Measurements from ENCODE around the gene TCEAL5. TPM values are rescaled to one million over a fixed set of nuclear protein-coding genes. Genes with fewer than 3 reads are reported as not detected.
"Not testable (repeated sequence)": the region's sequence is repeated elsewhere in the genome, so short reads cannot be mapped to it uniquely, and the experiment has no call there.

TCEAL5 gene
- not detected for total RNA-seq

- H3K27ac ChIP-seq = no peak within 1 kb of the TSS
- TF ChIP-seq CTCF (IDR thresholded peaks at IDR 0.05) = no peak
- TF ChIP-seq POLR2A (IDR thresholded peaks at IDR 0.05) = no peak
- no peaks in the 10 kb centered on the region for H3K9me3 ChIP-seq
- no peaks in the 10 kb centered on the region for H3K27me3 ChIP-seq
- no peaks in the 10 kb centered on the region for H3K4me1 ChIP-seq
- DNase-seq = no peak
- H3K36me3 ChIP-seq = no peaks in the 10 kb centered on the region
- peak within 1 kb of the TSS in 1 of 4 donors; percentile 28 for H3K4me3 ChIP-seq
Observed at GRCh38 chrX:103276581-103277002, at the start of gene TCEAL5. TCEAL5 (minus strand) TSS chrX:103276750; CDS start chrX:103274563, 2,187 bp downstream.

- Histone ChIP-seq H3K4me3 (no peak overlapping the region), H3K4me1 (no peaks in the 10 kb centered on the region), H3K36me3 (no peaks in the 10 kb centered on the region), H3K9me3 (no peaks in the 10 kb centered on the region), H3K27me3 (no peaks in the 10 kb centered on the region), H3K27ac (no peak overlapping the region)
- TF ChIP-seq CTCF (IDR thresholded peaks at IDR 0.05) (no peak), POLR2A (IDR thresholded peaks at IDR 0.05) (no peak)
- no peak for DNase-seq
Observed at GRCh38 chrX:103311399-103311780, 34.8 kb upstream of the TCEAL5 start.

GRCh38 chrX:103310555-103311398, 34.2 kb upstream of the TCEAL5 start, which contains the start of gene BEX2:
BEX2 (minus strand) TSS chrX:103310990; CDS start chrX:103309976, 1,014 bp downstream.
- no peak for TF ChIP-seq CTCF (IDR thresholded peaks at IDR 0.05)
- TF ChIP-seq POLR2A (IDR thresholded peaks at IDR 0.05) = peak; percentile 20 to 55
- peak within 1 kb of the TSS in 3 of 4 donors; percentile 1 to 72 (median 65) for H3K27ac ChIP-seq
- peak; percentile 81 to 94 (median 88) for DNase-seq
- H3K36me3 ChIP-seq = no peaks in the 10 kb centered on the region
- no peaks in the 10 kb centered on the region for H3K27me3 ChIP-seq
- H3K4me1 ChIP-seq = no peaks in the 10 kb centered on the region
- peak within 1 kb of the TSS; percentile 44 to 63 (median 54) for H3K4me3 ChIP-seq
- no peaks in the 10 kb centered on the region for H3K9me3 ChIP-seq

- Histone ChIP-seq H3K4me1 (no peaks in the 10 kb centered on the region), H3K27ac (peak overlapping the region in 1 of 4 donors; percentile 72)
- TF ChIP-seq CTCF (IDR thresholded peaks at IDR 0.05) (no peak), POLR2A (IDR thresholded peaks at IDR 0.05) (no peak)
Observed at GRCh38 chrX:103309860-103310554, 33.5 kb upstream of the TCEAL5 start.

GRCh38 chrX:103305666-103306065, 29.1 kb upstream of the TCEAL5 start:
- H3K27me3 ChIP-seq, H3K36me3 ChIP-seq, H3K4me3 ChIP-seq, H3K27ac ChIP-seq, DNase-seq, H3K4me1 ChIP-seq, H3K9me3 ChIP-seq: not testable (repeated sequence)

More at GRCh38 chrX:103309860-103310554, 33.5 kb upstream of the TCEAL5 start:
- Histone ChIP-seq H3K4me3 (peak overlapping the region; percentile 44 to 63 (median 54)), H3K9me3 (no peaks in the 10 kb centered on the region), H3K36me3 (no peaks in the 10 kb centered on the region), H3K27me3 (no peaks in the 10 kb centered on the region)
- DNase-seq = peak in 2 of 3 donors; percentile 30 to 44

GRCh38 chrX:103304705-103305104, 28.2 kb upstream of the TCEAL5 start:
- H3K27me3 ChIP-seq = no peaks in the 10 kb centered on the region
- no peaks in the 10 kb centered on the region for H3K36me3 ChIP-seq
- H3K4me3 ChIP-seq = no peak overlapping the region
- no peak for TF ChIP-seq CTCF (IDR thresholded peaks at IDR 0.05)
- no peak for TF ChIP-seq POLR2A (IDR thresholded peaks at IDR 0.05)
- no peaks in the 10 kb centered on the region for H3K9me3 ChIP-seq
- no peak overlapping the region for H3K27ac ChIP-seq
- H3K4me1 ChIP-seq = no peaks in the 10 kb centered on the region
- DNase-seq = no peak
